Nephron progenitor cell (in vitro differentiated cells): ENCODE results near the gene TTYH3.

Source experiments
- DNase-seq: peaks from one replicate; pipeline ENCODE4 v3.0.0; 2021
- H3K27ac Mint-ChIP-seq: 2 replicates; pipeline ENCODE4 v1.8.0; 2021; ENCODE audit warnings: mild to moderate bottlenecking, moderate library complexity, mixed read lengths
- H3K27me3 Mint-ChIP-seq: 2 replicates; pipeline ENCODE4 v1.8.0; 2021; ENCODE audit warnings: mild to moderate bottlenecking, low read depth, mixed read lengths; ENCODE audit not compliant: poor library complexity
- H3K36me3 Mint-ChIP-seq: 2 replicates; pipeline ENCODE4 v1.8.0; 2021; ENCODE audit warnings: low read depth, mixed read lengths
- H3K4me1 Mint-ChIP-seq: 2 replicates; pipeline ENCODE4 v1.8.0; 2021; ENCODE audit warnings: mixed read lengths
- H3K4me3 Mint-ChIP-seq: 2 replicates; pipeline ENCODE4 v1.8.0; 2021; ENCODE audit warnings: mild to moderate bottlenecking, moderate library complexity, mixed read lengths
- H3K9me3 Mint-ChIP-seq: 2 replicates; pipeline ENCODE4 v1.8.0; 2021; ENCODE audit warnings: mild to moderate bottlenecking, moderate library complexity, mixed read lengths
- CTCF ChIP-seq: fragments of 200-600 bp; sonication (generic); IDR thresholded peaks from 2 replicates; pipeline ENCODE4 v1.5.0; 2021; ENCODE audit warnings: antibody characterized with exemption

TTYH3 gene

GRCh38 chr7:2619116-2619515, 12.7 kb upstream of the TTYH3 start:
- Mint-ChIP-seq H3K4me1 (peaks cover 60% of the 10 kb centered on the region), H3K36me3 (no peaks in the 10 kb centered on the region), H3K4me3 (no peak overlapping the region)

GRCh38 chr7:2621061-2621828, 10.5 kb upstream of the TTYH3 start:
- Mint-ChIP-seq H3K36me3 (no peaks in the 10 kb centered on the region), H3K4me3 (no peak overlapping the region), H3K27me3 (no peaks in the 10 kb centered on the region), H3K9me3 (peaks cover 4% of the 10 kb centered on the region), H3K4me1 (peaks cover 57% of the 10 kb centered on the region), H3K27ac (peak overlapping the region; percentile 51)
- peak; percentile 54 for DNase-seq
- TF ChIP-seq CTCF: no peak

More at GRCh38 chr7:2619116-2619515, 12.7 kb upstream of the TTYH3 start:
- DNase-seq: no peak
- no peak for TF ChIP-seq CTCF
- H3K27me3 Mint-ChIP-seq: peaks cover 2% of the 10 kb centered on the region
- H3K27ac Mint-ChIP-seq: no peak overlapping the region
- H3K9me3 Mint-ChIP-seq: peaks cover 4% of the 10 kb centered on the region

GRCh38 chr7:2621948-2622640, 9.7 kb upstream of the TTYH3 start:
- Mint-ChIP-seq H3K36me3 (no peaks in the 10 kb centered on the region), H3K4me1 (peaks cover 50% of the 10 kb centered on the region), H3K9me3 (peaks cover 4% of the 10 kb centered on the region), H3K4me3 (no peak overlapping the region), H3K27me3 (no peaks in the 10 kb centered on the region), H3K27ac (no peak overlapping the region)
- TF ChIP-seq CTCF: no peak
- DNase-seq: peak; percentile 63

- no peak overlapping the region for H3K27ac Mint-ChIP-seq
- peaks cover 3% of the 10 kb centered on the region for H3K27me3 Mint-ChIP-seq
- DNase-seq: no peak
- peaks cover 44% of the 10 kb centered on the region for H3K4me1 Mint-ChIP-seq
- H3K9me3 Mint-ChIP-seq: peaks cover 8% of the 10 kb centered on the region
- no peak for TF ChIP-seq CTCF
- no peak overlapping the region for H3K4me3 Mint-ChIP-seq
- H3K36me3 Mint-ChIP-seq: no peaks in the 10 kb centered on the region
These were observed 8.7 kb upstream of the TTYH3 start for GRCh38 chr7:2622869-2623697.

GRCh38 chr7:2623698-2624014, 8.1 kb upstream of the TTYH3 start:
- no peak for DNase-seq
- no peak for TF ChIP-seq CTCF
- Mint-ChIP-seq H3K27me3 (peaks cover 4% of the 10 kb centered on the region), H3K4me1 (peaks cover 39% of the 10 kb centered on the region), H3K36me3 (no peaks in the 10 kb centered on the region), H3K27ac (no peak overlapping the region), H3K9me3 (peaks cover 8% of the 10 kb centered on the region), H3K4me3 (no peak overlapping the region)
